Testis (tissue), 3 donors: ENCODE measurements around the gene HELB. TPM values are rescaled to one million over a fixed set of nuclear protein-coding genes. Genes with fewer than 3 reads are reported as not detected.

Source experiments
- DNase-seq: peaks from one replicate; pipeline ENCODE4 v3.0.0-alpha.2; 2019
- H3K27ac ChIP-seq, 2 donors: fragments of 200-600 bp; sonication (generic); one replicate each; pipeline ENCODE4 v1.5.1; 2019
- H3K27me3 ChIP-seq: fragments of 200-600 bp; sonication (generic); one replicate; pipeline ENCODE4 v1.5.1; 2019
- H3K36me3 ChIP-seq: fragments of 200-600 bp; sonication (generic); one replicate; pipeline ENCODE4 v1.5.1; 2017; ENCODE audit warnings: low read depth; ENCODE audit errors: missing control alignments
- H3K4me1 ChIP-seq: fragments of 200-600 bp; sonication (generic); one replicate; pipeline ENCODE4 v1.5.1; 2019
- H3K4me3 ChIP-seq, 2 donors: fragments of 200-600 bp; sonication (generic); one replicate each; pipeline ENCODE4 v1.5.1; 2017 to 2019
- H3K9me3 ChIP-seq: fragments of 200-600 bp; sonication (generic); one replicate; pipeline ENCODE4 v1.5.1; 2017
- POLR2A ChIP-seq: fragments of 450-650 bp; IDR thresholded peaks from one replicate; pipeline ENCODE4 v1.6.1; 2017; ENCODE audit warnings: antibody characterized with exemption, mild to moderate bottlenecking, moderate library complexity
- WGBS, 2 donors: methylation state at CpG; one replicate each; pipeline ENCODE4 v1.1.5; 2018; 5-methylcytosine and 5-hydroxymethylcytosine counted together
- intact Hi-C: fragments of 100-400 bp; cut with DNase I; formaldehyde crosslinking; loops from one replicate; pipeline ENCODE4 v1.15.1; 2023; ENCODE audit warnings: low total_unique reads
- polyA plus RNA-seq: library from polyadenylated mRNA; stranded (reverse); fragments of 350-450 nt; fragmentation: Illumina TruSeq; extraction: RNeasy Lipid Tissue Mini Kit (QIAGEN cat#74804); gene quantifications from one replicate; pipeline ENCODE4 v1.2.3, GENCODE V29; 2014; ENCODE audit warnings: low read depth, low replicate concordance; ENCODE audit not compliant: insufficient read depth
- total RNA-seq, 2 donors: library from RNA; depleted of rRNA; stranded (reverse); fragments of >200 nt; gene quantifications; one replicate each; pipeline ENCODE4 v1.2.3, GENCODE V29; 2016
- TF ChIP-seq, protein P1 (sequence below), 3 experiments: fragments of 450-650 bp in 2 of 3; fragments of 200-600 bp in 1 of 3; sonication (generic) in 1 of 3; IDR thresholded peaks; one replicate each; pipeline ENCODE4 v1.5.1; 2016 to 2019; ENCODE audit warnings: antibody characterized with exemption in 3 of 3, mild to moderate bottlenecking in 2 of 3, moderate library complexity in 1 of 3

Gene HELB
- total and polyA plus RNA-seq, 3 donors from 2014 or later = 1.0 to 6.3 (median 5.9) TPM

DNA sequence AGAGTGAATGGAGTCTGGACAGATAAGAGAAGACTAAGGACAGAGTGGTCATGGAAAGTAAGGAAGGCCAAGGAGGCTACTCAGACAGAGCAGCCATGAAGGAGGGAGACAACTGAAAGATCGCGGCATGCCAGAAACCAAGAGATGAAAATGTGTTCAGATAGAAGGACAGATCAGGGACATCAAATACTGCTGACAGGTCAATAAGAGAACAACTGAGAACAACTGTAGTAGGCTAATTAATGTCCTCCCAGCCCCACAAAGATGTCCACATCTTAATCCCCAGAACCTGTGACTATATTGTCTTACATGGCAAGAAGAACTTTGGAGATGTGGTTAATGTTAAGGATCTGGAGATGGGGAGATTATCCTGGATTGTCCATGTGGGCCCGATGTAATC lies 15.0 kb upstream of the HELB start:
- no peaks in the 10 kb centered on the region for H3K27me3 ChIP-seq
- no peak for DNase-seq
- 95% methylated on average over 3 of the region's 3 CpGs for WGBS, 2 donors
- no peaks in the 10 kb centered on the region for H3K36me3 ChIP-seq
- TF ChIP-seq, protein P1, sequence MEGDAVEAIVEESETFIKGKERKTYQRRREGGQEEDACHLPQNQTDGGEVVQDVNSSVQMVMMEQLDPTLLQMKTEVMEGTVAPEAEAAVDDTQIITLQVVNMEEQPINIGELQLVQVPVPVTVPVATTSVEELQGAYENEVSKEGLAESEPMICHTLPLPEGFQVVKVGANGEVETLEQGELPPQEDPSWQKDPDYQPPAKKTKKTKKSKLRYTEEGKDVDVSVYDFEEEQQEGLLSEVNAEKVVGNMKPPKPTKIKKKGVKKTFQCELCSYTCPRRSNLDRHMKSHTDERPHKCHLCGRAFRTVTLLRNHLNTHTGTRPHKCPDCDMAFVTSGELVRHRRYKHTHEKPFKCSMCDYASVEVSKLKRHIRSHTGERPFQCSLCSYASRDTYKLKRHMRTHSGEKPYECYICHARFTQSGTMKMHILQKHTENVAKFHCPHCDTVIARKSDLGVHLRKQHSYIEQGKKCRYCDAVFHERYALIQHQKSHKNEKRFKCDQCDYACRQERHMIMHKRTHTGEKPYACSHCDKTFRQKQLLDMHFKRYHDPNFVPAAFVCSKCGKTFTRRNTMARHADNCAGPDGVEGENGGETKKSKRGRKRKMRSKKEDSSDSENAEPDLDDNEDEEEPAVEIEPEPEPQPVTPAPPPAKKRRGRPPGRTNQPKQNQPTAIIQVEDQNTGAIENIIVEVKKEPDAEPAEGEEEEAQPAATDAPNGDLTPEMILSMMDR (IDR thresholded peaks at IDR 0.05) = no peak
- no peak for TF ChIP-seq POLR2A
- H3K4me1 ChIP-seq = no peaks in the 10 kb centered on the region
- no peak overlapping the region for H3K27ac ChIP-seq
- no peaks in the 10 kb centered on the region for H3K9me3 ChIP-seq
- no peak overlapping the region for H3K4me3 ChIP-seq
- intact Hi-C loops = no loop called here

DNA sequence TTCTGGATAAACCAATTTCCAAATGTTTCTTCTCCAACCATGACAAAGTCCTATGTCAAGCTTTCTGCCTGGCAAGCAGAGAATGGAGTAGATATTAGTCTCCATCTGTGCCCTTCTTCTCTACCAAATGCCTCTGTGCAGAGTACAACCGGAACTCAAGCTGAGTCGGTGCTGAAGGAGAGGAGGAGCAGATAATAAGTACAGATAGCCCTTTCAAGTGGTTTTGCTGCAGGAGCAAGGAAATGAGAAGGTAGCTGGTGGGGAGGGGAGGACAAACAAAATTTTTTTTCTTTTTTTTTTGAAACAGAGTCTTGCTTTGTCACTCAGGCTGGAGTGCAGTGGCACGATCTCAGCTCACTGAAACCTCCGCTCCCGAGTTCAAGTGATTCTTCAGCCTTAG lies 14.2 kb upstream of the HELB start:
- Histone ChIP-seq H3K4me3 (no peak overlapping the region), H3K27ac (no peak overlapping the region), H3K4me1 (no peaks in the 10 kb centered on the region), H3K27me3 (no peaks in the 10 kb centered on the region), H3K9me3 (no peaks in the 10 kb centered on the region), H3K36me3 (no peaks in the 10 kb centered on the region)
- DNase-seq = no peak
- intact Hi-C loops = no loop called here
- WGBS, 2 donors = 84 to 88% methylated on average over 5 of the region's 5 CpGs
- no peak for TF ChIP-seq POLR2A
- TF ChIP-seq, protein P1 (IDR thresholded peaks at IDR 0.05) = no peak

DNA sequence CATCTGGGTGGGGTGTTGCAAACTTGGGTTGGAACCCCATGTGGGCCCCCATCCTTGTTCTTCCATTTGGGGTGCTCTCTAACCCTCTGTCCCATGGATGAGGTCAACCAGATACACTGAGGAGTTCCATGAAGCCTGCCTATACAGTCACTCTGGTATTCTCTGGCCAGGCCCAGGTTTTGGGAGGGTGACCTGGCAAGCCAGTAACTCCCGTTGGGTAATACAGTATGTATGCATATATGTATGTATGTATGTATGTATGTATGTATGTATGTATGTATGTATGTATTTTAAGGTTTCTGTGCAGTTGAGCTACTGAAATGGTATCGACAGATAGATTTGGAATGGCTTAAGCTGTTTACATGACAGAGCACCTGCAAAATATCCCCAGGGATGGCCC lies 12.8 kb upstream of the HELB start:
- Histone ChIP-seq H3K4me1 (no peaks in the 10 kb centered on the region), H3K36me3 (no peaks in the 10 kb centered on the region), H3K27ac (no peak overlapping the region), H3K9me3 (no peaks in the 10 kb centered on the region), H3K27me3 (no peaks in the 10 kb centered on the region), H3K4me3 (no peak overlapping the region)
- 90 to 93% methylated on average over 2 of the region's 2 CpGs for WGBS, 2 donors
- intact Hi-C loops = no loop called here
- no peak for DNase-seq
- no peak for TF ChIP-seq POLR2A
- TF ChIP-seq, protein P1 (IDR thresholded peaks at IDR 0.05) = no peak

DNA sequence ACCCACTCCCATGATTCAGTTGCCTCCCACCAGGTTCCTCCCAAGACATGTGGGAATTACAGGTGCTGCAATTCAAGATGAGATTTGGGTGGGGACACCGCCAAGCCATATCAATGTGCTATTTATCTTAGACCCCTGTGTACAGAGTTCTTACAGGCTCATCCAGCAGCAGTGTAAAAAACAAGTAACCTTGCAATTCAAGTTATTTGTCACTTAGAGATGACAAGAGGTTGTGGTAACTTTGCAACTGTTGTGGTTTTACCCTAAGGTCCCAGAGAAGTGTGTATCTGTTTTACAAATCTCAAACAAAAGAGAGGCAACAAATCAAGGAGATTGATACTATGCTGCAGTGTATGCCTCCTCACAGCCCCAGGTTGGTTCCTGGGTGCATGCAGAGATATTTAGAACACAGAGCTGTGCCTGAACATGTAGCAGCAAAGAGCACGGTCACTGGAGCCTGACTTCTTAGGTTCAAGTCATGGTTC lies 11.5 kb upstream of the HELB start:
- Histone ChIP-seq H3K27me3 (no peaks in the 10 kb centered on the region), H3K4me3 (no peak overlapping the region), H3K27ac (no peak overlapping the region), H3K9me3 (no peaks in the 10 kb centered on the region), H3K36me3 (no peaks in the 10 kb centered on the region), H3K4me1 (no peaks in the 10 kb centered on the region)
- TF ChIP-seq POLR2A = no peak
- TF ChIP-seq, protein P1 (IDR thresholded peaks at IDR 0.05) = no peak
- intact Hi-C loops = no loop called here
- 82 to 94% methylated on average over 2 of the region's 2 CpGs for WGBS, 2 donors
- no peak for DNase-seq

DNA sequence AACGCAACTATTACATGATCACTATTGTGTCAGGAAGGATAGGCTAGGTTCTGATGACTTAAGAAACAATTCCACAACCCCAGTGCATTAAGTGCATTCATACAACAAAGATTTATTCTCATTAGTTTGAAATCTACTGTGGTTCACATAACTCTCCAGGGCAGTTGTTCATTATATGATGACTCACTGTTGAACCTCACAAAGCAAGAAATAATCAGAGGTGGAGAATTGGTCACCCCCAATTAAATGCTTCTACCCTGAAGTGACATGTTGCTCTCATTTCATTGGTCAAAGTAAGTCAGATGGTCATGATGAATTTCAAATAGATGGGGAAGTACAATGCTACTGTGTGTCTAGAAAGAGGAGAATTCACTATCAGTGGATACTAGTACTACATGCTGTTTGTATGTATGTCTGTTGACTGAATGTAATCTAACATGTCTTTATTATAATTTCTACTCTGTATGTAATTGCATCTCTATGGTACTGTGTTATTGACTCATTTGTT lies 6.1 kb upstream of the HELB start:
- WGBS, 2 donors = 80 to 94% methylated on average over 1 of the region's 1 CpG
- intact Hi-C loops = no loop called here
- Histone ChIP-seq H3K36me3 (no peaks in the 10 kb centered on the region), H3K4me1 (no peaks in the 10 kb centered on the region), H3K9me3 (no peaks in the 10 kb centered on the region), H3K4me3 (no peak overlapping the region), H3K27ac (no peak overlapping the region), H3K27me3 (no peaks in the 10 kb centered on the region)
- no peak for DNase-seq
- TF ChIP-seq POLR2A = no peak
- TF ChIP-seq, protein P1 (IDR thresholded peaks at IDR 0.05) = no peak
